ENCODE data around the gene PCBP3.

The PCBP3 gene

DNA sequence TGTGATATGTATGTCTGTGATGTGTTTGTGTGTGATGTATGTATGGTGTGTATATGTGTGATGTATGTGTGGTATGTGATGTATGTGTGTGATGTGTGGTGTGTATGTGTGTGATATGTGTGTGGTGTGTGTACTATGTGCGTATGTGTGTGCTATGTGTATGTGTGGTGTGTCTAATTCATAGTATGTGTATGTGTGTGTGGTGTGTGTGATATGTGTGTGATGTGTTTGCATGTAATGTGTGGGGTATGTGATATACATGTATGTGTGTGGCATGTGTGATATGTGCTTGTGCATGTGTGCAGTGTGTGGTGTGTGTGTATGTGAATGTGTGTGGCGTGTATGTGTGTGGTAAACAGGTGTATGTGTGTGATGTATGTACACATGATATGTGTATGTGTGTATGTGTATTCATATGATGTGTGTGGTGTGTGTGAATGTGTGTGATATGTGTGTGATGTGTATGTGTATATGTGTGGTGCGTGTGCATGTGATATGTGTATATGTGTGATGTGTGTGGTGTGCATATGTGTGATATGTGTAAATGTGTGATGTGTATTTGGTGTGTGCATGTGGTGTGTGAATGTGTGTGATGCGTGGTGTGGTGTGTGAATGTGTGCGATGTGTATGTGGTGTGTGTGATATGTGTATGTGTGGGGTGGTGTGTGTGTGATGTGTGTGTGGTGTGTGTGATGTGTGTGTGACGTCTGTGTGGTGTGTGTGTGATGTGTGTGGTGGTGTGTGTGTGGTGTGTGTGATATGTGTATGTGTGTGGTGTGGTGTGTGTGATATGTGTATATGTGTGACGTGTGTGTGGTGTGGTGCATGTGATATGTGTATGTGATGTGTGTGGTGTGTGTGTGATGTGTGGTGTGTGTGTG, 8.0 kb upstream of the PCBP3 start:
- Histone ChIP-seq H3K4me2 (ENCODE audit: low read depth, low read length) (no peak overlapping the region), H4K20me1 (ENCODE audit: insufficient read depth, low read length) (no peaks in the 10 kb centered on the region), H3F3A (ENCODE audit: insufficient read depth, low read length) (no peaks in the 10 kb centered on the region), H2AFZ (ENCODE audit: low read length) (no peak overlapping the region), H3K9me3 (replicated peaks; ENCODE audit: insufficient read depth, low read length) (no peaks in the 10 kb centered on the region), H3K79me2 (ENCODE audit: low read length) (no peaks in the 10 kb centered on the region), H3K9ac (ENCODE audit: low read length) (no peak overlapping the region), H3K9me2 (replicated peaks; ENCODE audit: insufficient read depth, low read length) (no peaks in the 10 kb centered on the region), H3K36me3 (replicated peaks; ENCODE audit: insufficient read depth, low read length) (no peaks in the 10 kb centered on the region), H3K4me1 (ENCODE audit: low read length) (peaks cover 13% of the 10 kb centered on the region), H3K4me3 (ENCODE audit: low read length) (no peak overlapping the region), H3K27me3 (replicated peaks; ENCODE audit: insufficient read depth, low read length) (peaks cover 17% of the 10 kb centered on the region), H3K27ac (ENCODE audit: low read length) (no peak overlapping the region)
- no peak for TF ChIP-seq EZH2 (optimal IDR thresholded peaks at IDR 0.05; ENCODE audit: low read depth, low read length)
- TF ChIP-seq EZH2phosphoT487 (IDR thresholded peaks at IDR 0.05; ENCODE audit: low read length) = no peak
- TF ChIP-seq, protein P1, sequence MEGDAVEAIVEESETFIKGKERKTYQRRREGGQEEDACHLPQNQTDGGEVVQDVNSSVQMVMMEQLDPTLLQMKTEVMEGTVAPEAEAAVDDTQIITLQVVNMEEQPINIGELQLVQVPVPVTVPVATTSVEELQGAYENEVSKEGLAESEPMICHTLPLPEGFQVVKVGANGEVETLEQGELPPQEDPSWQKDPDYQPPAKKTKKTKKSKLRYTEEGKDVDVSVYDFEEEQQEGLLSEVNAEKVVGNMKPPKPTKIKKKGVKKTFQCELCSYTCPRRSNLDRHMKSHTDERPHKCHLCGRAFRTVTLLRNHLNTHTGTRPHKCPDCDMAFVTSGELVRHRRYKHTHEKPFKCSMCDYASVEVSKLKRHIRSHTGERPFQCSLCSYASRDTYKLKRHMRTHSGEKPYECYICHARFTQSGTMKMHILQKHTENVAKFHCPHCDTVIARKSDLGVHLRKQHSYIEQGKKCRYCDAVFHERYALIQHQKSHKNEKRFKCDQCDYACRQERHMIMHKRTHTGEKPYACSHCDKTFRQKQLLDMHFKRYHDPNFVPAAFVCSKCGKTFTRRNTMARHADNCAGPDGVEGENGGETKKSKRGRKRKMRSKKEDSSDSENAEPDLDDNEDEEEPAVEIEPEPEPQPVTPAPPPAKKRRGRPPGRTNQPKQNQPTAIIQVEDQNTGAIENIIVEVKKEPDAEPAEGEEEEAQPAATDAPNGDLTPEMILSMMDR (IDR thresholded peaks at IDR 0.05; ENCODE audit: low read length) = no peak
- no peak for DNase-seq

DNA sequence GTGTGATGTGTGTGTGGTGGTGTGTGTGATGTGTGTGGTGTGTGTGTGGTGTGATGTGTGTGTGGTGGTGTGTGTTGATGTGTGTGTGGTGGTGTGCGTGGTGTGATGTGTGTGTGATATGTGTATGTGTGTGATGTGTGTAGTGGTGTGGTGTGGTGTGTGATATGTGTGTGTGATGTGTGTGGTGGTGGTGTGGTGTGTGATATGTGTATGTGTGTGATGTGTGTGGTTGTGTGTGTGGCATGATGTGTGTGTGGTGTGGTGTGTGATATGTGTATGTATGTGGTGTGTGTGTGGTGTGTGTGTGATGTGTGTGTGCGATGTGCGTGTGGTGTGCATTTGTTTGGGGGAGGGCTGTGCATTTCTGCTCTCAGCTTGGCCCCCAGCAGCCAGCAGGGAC, 7.1 kb upstream of the PCBP3 start:
- no peak for DNase-seq
- H3K4me1 ChIP-seq (ENCODE audit: low read length) = peaks cover 19% of the 10 kb centered on the region
- H3K4me2 ChIP-seq (ENCODE audit: low read depth, low read length) = no peak overlapping the region
- H3K4me3 ChIP-seq (ENCODE audit: low read length) = no peak overlapping the region
- peaks cover 7% of the 10 kb centered on the region for H3K27me3 ChIP-seq (replicated peaks; ENCODE audit: insufficient read depth, low read length)
- no peak overlapping the region for H2AFZ ChIP-seq (ENCODE audit: low read length)
- TF ChIP-seq EZH2 (optimal IDR thresholded peaks at IDR 0.05; ENCODE audit: low read depth, low read length) (no peak), EZH2phosphoT487 (IDR thresholded peaks at IDR 0.05; ENCODE audit: low read length) (no peak)
- TF ChIP-seq, protein P1 (IDR thresholded peaks at IDR 0.05; ENCODE audit: low read length) = no peak
- no peaks in the 10 kb centered on the region for H3K79me2 ChIP-seq (ENCODE audit: low read length)
- H3K27ac ChIP-seq (ENCODE audit: low read length) = no peak overlapping the region
- H3K9me3 ChIP-seq (replicated peaks; ENCODE audit: insufficient read depth, low read length) = no peaks in the 10 kb centered on the region
- H3K9ac ChIP-seq (ENCODE audit: low read length) = no peak overlapping the region
- no peaks in the 10 kb centered on the region for H3K36me3 ChIP-seq (replicated peaks; ENCODE audit: insufficient read depth, low read length)
- no peaks in the 10 kb centered on the region for H3F3A ChIP-seq (ENCODE audit: insufficient read depth, low read length)
- H4K20me1 ChIP-seq (ENCODE audit: insufficient read depth, low read length) = no peaks in the 10 kb centered on the region
- no peaks in the 10 kb centered on the region for H3K9me2 ChIP-seq (replicated peaks; ENCODE audit: insufficient read depth, low read length)

DNA sequence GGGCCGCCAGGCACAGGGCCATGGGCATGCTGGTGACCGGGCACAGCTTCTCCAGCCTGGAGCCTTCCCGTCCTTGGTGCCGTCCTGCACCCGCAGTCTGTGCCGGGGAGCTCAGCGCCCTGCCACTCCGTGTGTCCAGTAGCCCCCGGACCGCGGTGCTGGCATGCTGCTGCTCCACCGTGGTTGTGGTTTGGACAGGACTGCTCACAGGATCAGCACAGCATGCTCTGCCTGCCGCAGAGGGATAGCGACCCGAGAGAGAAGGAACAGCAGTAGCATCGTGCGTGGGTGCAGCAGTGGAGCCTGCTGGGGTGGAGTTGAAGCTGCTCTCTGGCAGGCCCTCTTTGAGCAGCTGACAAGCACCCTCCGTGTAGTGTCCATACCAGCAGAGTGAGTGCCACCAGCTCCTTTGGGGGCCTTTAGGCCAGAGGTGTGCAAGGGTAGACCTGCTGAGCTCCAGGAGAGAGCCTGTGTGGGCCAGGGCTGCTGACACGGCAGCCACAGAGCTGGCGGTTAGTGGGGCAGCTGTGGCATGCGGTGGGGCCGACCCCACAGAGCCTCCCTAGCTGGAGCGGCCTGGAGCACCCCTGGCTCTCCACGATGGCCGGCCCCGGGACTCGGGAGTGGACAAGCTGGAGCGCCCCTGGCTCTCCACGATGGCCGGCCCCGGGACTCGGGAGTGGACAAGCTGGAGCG, 6.4 kb upstream of the PCBP3 start:
- peaks cover 19% of the 10 kb centered on the region for H3K4me1 ChIP-seq (ENCODE audit: low read length)
- H3K36me3 ChIP-seq (replicated peaks; ENCODE audit: insufficient read depth, low read length) = no peaks in the 10 kb centered on the region
- no peak overlapping the region for H3K4me2 ChIP-seq (ENCODE audit: low read depth, low read length)
- H3K4me3 ChIP-seq (ENCODE audit: low read length) = no peak overlapping the region
- H3K79me2 ChIP-seq (ENCODE audit: low read length) = no peaks in the 10 kb centered on the region
- TF ChIP-seq EZH2phosphoT487 (IDR thresholded peaks at IDR 0.05; ENCODE audit: low read length) (no peak), EZH2 (optimal IDR thresholded peaks at IDR 0.05; ENCODE audit: low read depth, low read length) (no peak)
- TF ChIP-seq, protein P1 (IDR thresholded peaks at IDR 0.05; ENCODE audit: low read length) = no peak
- H2AFZ ChIP-seq (ENCODE audit: low read length) = no peak overlapping the region
- no peak for DNase-seq
- no peak overlapping the region for H3K9ac ChIP-seq (ENCODE audit: low read length)
- no peaks in the 10 kb centered on the region for H3F3A ChIP-seq (ENCODE audit: insufficient read depth, low read length)
- 0 out of 2 replicates have a peak, but pooled peaks cover 3% of the 10 kb centered on the region for H3K27me3 ChIP-seq (replicated peaks; ENCODE audit: insufficient read depth, low read length)
- no peaks in the 10 kb centered on the region for H3K9me2 ChIP-seq (replicated peaks; ENCODE audit: insufficient read depth, low read length)
- no peaks in the 10 kb centered on the region for H4K20me1 ChIP-seq (ENCODE audit: insufficient read depth, low read length)
- H3K9me3 ChIP-seq (replicated peaks; ENCODE audit: insufficient read depth, low read length) = no peaks in the 10 kb centered on the region
- H3K27ac ChIP-seq (ENCODE audit: low read length) = no peak overlapping the region

Data from MM.1S (cell line).